ENCODE results near the gene SMIM27. TPM values are rescaled to one million over a fixed set of nuclear protein-coding genes. Genes with fewer than 3 reads are reported as not detected.

The SMIM27 gene
- total and polyA plus RNA-seq, 2 of the 13 experiments (the other 11 are each of a cell fraction or from before 2014, with no cell fraction given), result 17.9 to 19.0 TPM

GRCh38 chr9:32526041-32526706 lies 26.0 kb upstream of the SMIM27 start, which contains the start of gene RIGI (continued):
- no peak for TF ChIP-seq YY1 (IDR thresholded peaks at IDR 0.05; ENCODE audit: insufficient read depth, insufficient replicate concordance, low read depth, low read length)
- 0 out of 2 replicates have a peak, but pooled peaks have one; percentile 48 for TF ChIP-seq AKNA (CRISPR knock-in tag; IDR thresholded peaks at IDR 0.05; ENCODE audit: borderline replicate concordance)
- TF ChIP-seq HOXA3 (CRISPR knock-in tag; IDR thresholded peaks at IDR 0.05), result peak; percentile 49; the same call in 1 of the 2 replicates
- no peak for TF ChIP-seq ZNF33A (CRISPR knock-in tag; IDR thresholded peaks at IDR 0.05; ENCODE audit: borderline replicate concordance)
- no peak for TF ChIP-seq NFE2L2 (IDR thresholded peaks at IDR 0.05; ENCODE audit: low read length)
- no peak for TF ChIP-seq MLLT10 (CRISPR knock-in tag; IDR thresholded peaks at IDR 0.05)
- TF ChIP-seq ZNF121 (CRISPR knock-in tag; IDR thresholded peaks at IDR 0.05), result no peak
- TF ChIP-seq CBX1 (IDR thresholded peaks at IDR 0.05; ENCODE audit: low read depth), result no peak
- peak; percentile 18; the same call in 1 of the 2 replicates for TF ChIP-seq FOXP4 (CRISPR knock-in tag; IDR thresholded peaks at IDR 0.05)
- TF ChIP-seq HNF4G (IDR thresholded peaks at IDR 0.05; ENCODE audit: borderline replicate concordance, low read depth, low read length), result 0 out of 2 replicates have a peak, but pooled peaks have one; percentile 19
- TF ChIP-seq HNF4G (CRISPR knock-in tag; IDR thresholded peaks at IDR 0.05; ENCODE audit: borderline replicate concordance, low read depth), result no peak
- TF ChIP-seq BRF2 (CRISPR knock-in tag; IDR thresholded peaks at IDR 0.05), result no peak
- TF ChIP-seq ARID5B (CRISPR knock-in tag; IDR thresholded peaks at IDR 0.05), result no peak
- TF ChIP-seq ZNF747 (CRISPR knock-in tag; IDR thresholded peaks at IDR 0.05; ENCODE audit: borderline replicate concordance), result no peak
- TF ChIP-seq ZNF367 (CRISPR knock-in tag; IDR thresholded peaks at IDR 0.05; ENCODE audit: borderline replicate concordance), result 0 out of 2 replicates have a peak, but pooled peaks have one; percentile 68

Data from HepG2 (cell line).